ENCODE measurements around the gene PAIP2B.
"Not testable (repeated sequence)": the region's sequence is repeated elsewhere in the genome, so short reads cannot be mapped to it uniquely, and the experiment has no call there.

Gene PAIP2B, protein sequence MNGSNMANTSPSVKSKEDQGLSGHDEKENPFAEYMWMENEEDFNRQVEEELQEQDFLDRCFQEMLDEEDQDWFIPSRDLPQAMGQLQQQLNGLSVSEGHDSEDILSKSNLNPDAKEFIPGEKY

DNA sequence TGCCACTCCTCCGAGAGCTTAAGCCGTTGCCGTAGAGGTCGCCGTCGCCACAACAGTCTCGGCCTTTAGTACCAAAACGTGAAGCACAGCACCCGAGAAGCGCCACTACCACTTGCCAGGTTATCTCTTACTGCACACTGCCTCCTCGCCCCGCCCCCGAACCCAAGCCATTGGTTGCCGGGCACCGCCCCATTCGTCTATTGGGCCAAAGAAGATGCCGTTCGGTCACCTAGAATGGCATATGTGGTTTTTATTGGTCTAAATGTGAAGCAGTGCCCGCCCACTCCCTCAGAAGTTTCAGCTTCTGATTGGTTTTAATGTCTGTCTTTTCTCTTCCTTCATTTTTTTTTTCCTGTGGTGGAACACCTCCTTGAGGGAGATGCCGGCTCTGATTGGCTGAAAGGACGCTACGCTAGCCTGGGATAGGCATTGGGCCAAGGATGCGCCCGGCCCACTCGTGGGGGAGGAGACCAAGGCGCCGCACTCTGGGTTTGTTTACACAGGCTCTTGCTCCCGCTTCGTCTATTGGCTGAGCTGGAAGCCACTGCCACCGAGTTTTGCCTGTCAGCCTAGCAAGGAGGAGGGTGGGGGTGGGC is at the start of gene PAIP2B:
Gene PAIP2B, minus strand, starts transcription at position 139 of the 596 bp plus-strand sequence. CDS start 24,514 bp downstream, outside the sequence.
- DNase-seq (ENCODE audit: low spot score): peak; percentile 100

DNA sequence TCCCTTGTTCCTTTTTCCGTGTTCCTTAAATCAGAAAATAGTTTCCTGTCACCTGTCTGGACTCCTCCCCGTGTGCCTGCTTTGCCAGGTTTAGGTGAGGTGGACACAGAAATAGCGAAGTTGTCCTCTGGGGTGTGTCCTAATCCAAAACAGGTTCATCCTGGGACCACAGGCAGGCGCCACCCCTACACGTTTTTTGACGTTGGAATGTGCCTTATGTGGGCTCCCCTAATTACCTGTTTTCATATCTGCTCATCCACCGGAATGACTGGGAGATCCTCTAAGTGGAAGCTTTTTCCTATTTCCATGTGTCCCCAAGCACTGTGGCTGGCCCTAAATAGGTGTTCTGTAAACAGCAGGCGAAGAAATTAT is 49.0 kb upstream of the PAIP2B start:
- DNase-seq (ENCODE audit: low spot score): no peak

DNA sequence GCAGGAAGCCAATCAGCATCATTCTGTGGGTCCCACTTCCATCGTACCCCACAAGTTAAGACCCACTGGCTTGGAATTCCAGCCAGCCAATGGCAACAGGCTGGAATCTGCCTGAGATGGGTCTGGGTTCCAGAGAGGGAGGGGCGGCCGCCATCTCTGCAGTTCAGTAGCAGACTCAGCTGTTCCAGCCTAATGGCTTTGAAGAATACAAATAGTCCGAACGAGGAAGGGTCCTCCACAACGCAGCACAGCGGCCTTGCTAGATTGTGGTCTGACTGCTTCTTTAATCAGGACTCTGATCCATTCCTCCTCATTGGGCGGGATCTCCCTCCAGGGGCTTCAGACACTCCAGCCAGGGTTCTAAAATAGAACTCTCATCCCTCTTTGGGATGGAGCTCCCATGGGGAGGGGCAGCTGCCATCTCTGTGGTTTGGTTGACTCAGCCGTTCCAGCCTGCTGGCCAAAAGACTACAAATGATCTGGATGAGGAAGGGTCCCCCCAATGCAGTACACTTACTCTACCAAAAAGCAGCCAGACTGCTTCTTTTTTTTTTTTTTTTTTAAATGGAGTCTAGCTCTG is 42.7 kb upstream of the PAIP2B start:
- DNase-seq (ENCODE audit: low spot score): no peak

DNA sequence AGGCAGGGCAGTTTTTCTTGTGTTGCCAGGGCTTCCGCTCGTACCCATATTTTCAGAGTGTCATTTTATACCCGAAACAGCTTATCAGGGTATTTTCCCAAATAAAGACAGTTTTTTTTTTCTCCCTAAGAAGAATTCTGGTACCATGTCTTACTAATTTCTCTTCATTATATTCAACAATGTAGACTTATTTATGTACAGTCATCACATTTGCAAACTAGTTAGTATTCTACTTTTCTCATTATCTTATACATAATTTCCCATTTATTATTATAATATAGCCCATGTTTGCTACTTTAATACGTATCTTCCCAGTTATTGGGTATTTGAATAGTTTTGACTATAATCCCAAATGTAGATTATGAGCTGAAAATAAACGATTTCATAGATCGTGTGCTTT is 36.5 kb upstream of the PAIP2B start:
- no peak for DNase-seq (ENCODE audit: low spot score)

DNA sequence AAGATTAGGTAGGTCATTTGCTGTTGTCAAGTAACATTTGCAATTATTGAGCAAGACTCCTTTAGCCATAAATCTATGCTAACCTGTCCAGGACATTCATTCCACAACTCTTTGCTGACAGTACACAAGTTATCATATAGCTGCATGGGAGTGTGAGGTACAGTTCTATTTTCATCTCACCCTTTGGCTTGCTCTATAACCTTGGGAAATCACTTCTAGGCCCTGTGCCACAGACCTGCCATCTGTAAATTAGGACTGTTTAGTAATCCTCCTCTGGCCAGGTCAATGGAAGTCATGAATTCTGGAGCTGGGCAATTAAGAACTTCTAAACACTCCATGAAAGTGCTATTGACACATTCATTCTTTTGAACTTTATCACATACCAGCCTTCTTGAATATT is 34.6 kb upstream of the PAIP2B start:
- no peak for DNase-seq (ENCODE audit: low spot score)

DNA sequence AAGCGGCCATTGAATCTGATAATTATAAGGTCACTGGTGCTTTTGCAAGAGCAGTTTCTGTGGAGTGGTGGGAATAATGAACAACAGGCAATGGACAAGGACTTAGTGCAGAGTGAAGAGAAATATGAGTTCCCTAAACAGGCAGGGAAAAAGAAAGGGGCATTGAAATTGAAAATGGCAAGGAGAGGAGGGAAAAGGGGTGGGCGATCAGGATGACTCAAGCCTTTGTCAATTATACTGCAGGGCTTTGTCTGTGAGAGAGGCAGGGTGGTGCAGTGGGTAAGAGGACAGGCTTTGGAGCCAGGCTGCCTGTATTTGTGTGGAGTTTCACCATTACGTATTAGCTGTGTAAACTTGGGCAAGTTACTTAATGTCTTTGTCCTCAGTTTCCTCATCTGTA is 29.5 kb upstream of the PAIP2B start:
- DNase-seq (ENCODE audit: low spot score): no peak

DNA sequence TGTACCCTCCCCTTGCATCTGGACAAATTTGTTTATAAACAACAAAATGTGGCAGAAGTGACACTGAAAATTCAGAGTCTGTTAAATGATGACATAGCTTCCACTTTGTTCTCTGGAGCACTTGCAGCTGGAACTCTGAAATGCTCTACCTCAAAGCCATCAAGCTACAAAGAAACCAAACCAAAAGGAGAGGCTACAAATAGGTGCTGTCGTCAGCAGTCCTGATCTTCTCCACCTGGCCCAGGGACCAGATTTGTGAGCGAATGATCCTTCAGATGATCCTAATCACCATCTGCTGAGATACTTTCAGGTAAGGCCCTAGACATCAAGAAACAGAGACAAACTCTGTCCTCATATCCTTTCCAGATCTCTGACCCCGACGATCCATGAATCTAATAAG is 27.9 kb upstream of the PAIP2B start:
- DNase-seq (ENCODE audit: low spot score): no peak

DNA sequence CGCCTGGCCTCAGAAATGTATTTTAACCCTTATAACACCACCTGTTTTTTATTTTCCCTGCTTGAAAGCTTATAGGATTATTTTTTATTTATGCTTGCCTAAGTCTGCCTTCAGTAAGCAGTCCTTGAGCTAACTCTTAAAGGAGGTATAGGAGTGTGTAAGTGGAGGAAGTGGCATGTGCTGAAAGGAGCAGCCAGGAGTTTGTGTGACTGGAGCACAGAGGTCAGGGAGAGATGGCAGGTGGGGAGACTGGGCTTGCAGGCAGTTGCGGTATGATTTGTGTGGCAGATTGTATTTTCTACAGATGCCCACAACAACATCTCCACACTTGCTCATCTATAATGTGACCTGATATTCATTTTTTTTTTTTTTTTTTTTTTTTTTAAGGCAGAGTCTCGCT is 27.2 kb upstream of the PAIP2B start:
- no peak for DNase-seq (ENCODE audit: low spot score)

DNA sequence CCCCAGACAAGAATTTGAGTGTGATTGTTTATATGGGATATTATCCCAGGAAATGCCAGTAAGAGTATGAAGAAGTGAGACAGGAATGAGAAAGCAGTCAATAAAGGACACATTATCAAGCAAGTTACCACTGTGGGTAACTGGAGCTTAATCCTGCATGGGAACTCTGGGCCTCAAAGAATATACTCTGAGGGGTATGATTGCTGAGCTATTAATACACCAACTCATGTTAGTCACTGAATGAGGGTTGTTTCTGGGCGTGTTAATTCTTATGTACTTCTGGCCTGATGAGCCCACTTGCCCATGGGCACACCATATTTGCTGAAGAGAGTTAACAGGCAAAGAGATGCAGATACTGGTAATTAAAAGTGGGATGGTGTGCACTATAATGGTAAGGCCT is 26.6 kb upstream of the PAIP2B start:
- no peak for DNase-seq (ENCODE audit: low spot score)

DNA sequence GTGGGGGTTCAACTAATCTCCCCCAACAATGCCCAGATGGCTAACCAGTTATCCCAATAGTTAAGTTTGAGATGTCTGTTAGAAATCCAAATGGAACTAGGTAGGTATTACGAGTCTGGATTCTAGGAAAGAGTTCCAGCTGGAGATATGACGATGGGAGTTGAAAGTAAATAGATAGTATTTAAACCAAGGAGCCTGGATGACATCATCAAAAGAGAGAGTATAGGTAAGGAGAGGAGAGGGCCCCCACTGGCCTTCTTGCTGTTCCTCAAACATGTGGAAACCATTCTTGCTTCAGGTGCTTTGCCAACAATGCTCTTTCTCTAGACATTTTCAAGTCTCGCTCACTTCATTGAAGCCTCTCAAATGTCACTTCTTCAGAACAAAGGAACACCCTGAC is 26.0 kb upstream of the PAIP2B start:
- DNase-seq (ENCODE audit: low spot score): no peak

DNA sequence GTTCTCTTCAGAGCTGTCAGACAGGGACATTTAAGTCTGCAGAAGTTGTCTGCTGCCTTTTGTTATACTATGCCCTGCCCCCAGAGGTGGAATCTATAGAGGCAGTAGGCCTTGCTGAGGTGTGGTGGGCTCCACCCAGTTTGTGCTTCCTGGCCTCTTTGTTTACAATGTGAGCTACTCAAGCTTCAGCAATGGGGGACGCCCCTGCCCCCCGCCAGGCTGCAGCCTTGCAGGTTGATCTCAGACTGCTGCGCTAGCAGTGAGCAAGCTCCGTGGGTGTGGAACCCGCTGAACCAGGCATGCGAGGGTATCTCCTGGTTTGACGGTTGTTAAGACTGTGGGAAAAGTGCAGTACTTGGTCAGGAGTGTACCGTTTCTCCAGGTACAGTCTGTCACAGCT is 24.0 kb upstream of the PAIP2B start:
- no peak for DNase-seq (ENCODE audit: low spot score)

DNA sequence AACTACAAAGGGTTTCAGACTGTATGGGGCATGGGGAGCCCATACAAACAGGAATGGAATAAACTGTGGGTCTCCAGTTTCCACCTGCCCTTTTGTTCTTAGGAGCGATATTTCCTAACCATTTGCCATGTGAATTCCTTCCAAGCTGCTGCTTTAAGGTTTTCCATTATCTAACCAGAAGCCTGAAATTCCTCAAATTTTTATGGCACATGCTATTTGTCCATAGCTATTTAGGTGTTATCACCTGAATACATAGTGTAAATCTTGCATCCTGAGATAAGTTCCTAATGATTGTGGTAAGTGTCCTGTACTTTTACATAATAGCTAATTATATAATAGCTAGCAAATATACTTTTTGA is 17.4 kb upstream of the PAIP2B start:
- no peak for DNase-seq (ENCODE audit: low spot score)

DNA sequence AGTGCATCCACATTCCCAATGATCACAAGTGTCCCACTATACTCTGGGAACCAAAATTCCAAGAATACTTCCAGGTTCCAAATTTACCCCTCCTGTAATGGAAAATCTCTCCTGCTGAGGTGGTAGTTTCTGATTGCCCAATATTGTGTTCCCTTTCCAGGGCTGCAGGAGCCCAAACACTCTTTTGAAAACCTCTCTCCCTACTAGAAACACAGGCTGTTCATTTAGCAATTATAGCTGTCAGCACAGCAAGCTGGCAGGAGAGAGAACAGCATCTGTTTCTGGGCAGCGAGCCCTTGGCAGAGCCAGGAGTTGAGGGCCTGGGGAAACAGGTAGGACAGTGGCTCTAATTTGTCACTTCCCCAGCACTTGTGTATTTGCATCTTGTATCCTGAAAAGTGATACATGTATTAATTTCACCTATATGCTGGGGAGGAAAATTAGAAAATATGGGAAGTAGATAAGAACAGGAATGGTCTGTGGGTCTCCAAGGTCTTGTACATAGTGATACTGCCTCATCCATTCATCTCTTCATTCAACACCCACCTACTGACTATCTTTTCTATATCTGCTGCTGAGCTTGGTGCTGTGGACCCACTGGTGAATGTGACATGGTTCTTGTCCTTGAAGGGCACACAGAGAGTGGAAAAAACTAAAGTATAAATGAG is 16.9 kb upstream of the PAIP2B start:
- DNase-seq (ENCODE audit: low spot score): no peak

DNA sequence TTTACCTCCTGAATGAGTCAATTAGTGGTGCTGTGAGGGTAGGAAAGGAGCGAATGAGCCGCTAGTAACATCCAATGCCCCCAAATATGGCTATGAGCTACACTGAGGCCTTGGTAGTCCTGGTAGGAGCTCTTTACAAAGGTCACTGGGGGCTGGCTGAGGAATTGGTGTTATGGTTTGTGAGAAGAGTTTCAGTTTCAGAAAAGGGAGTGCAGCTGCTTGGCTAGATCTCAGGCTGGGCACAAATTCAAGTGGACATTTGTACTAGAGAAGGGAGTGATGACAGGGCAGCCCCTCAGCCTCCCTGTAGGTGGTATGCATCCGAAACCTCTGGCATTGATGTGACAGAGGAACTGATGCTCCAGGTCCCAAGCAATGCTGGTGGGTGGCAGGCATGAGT is 13.9 kb upstream of the PAIP2B start:
- DNase-seq (ENCODE audit: low spot score): no peak

DNA sequence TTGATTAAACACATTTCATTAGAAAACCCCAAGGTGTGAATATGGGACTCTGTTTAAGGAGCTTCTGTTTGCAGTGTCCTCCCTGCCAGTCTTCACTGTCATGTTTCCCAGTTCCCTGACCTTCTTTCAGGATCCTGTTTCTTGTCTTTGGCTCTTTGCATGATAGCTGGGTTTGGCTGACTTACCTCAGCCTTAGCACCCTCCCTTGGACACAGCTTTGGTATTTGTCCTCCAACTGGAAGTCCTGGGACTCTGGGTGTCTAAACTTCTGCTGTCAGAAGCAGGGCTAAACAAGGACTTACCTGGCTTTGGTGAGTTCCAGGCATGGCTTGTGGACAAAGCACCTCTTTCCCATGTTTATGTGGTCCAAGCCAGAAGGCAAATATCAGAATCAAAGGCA is 11.2 kb upstream of the PAIP2B start:
- no peak for DNase-seq (ENCODE audit: low spot score)

DNA sequence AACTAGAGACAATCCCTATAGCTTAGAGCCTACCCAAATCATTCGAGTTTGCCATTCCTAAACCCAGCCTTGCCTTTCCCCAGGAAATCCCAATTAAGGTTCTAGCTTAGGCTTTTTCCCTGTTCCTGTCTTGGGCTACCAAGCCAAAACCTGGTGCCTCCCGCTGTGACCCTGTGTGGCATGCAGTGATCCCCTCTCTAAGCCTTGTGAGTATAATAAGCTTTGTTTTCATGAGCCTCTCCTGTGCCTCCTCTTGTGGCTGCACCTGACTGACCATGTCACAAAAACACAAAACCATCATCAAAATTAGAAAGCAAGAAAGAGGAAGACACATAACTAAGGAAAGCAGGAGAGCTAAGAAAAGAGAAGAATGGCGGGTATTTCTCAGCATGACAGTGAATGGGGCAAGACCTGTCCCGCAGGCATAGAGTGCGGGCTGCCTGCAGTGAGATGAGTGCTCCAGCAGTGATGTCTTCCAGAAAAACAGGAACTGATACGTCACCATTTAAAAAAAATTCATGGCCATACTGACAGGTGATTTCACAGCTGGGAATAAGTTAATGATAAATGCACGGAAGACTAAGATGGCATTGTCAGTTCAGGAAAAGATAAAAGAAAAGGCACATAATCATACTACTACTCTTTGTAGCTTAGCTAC is 9.2 kb upstream of the PAIP2B start:
- DNase-seq (ENCODE audit: low spot score): no peak

DNA sequence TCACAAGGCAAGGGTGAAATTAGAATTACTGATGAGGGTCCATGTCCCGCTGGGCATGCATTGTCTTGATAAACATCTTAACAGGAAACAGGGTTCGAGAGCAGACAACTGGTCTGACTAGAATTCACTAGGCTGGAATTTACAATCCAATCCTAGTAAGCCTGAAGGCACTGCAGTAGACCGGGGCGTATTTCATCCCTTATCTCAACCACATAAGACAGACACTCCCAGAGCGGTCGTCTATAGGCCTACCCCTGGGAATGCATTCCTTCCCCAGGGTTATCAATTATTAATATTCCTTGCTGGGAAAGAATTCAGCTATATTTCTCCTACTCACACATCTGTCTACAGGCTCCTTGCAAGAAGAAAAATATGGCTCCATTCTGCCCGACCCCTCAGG is 6.2 kb upstream of the PAIP2B start:
- DNase-seq (ENCODE audit: low spot score): not testable (repeated sequence)

DNA sequence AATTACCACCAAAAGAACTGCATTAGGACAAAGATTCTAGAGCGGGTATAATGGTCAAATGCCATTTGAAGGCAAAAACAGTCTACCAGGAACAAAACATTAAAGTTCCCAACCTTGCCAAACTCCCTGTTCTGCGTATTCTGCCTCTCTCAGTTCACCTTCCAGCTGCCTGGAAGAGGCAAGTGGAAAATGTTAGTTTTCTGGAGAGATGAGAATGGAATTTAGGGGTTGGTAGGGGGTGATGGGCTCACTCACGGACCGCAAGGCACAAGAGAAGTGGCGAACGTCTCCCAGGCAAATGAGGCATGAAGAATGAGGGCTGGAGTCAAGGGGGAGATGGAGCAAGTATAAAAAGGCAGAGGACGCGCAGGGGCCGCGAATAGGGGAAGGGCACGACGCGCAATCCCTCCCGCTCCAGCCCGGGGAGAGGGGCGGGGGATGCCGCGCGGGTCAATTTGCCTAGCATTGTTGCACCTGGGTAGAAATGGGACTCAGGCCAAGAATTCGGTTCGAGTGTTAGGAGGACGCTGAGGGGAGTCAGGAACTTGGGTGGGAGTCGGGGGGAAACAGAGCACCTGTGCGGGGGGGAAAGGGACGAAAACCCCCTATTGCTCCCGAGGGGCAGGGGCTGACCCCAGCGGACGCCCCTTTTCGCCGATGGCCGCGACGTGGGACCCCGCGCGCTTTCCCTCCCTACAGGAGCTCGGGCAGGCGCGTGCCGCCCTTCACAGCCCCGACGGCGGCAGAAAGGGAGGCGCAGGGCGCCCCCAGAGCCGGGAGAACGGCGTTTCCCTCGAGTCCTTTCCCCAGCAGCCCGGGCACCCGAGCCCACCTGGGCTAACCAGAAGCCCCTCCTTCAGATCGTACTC is 573 bp downstream of the PAIP2B start:
- DNase-seq (ENCODE audit: low spot score): peak; percentile 9

DNA sequence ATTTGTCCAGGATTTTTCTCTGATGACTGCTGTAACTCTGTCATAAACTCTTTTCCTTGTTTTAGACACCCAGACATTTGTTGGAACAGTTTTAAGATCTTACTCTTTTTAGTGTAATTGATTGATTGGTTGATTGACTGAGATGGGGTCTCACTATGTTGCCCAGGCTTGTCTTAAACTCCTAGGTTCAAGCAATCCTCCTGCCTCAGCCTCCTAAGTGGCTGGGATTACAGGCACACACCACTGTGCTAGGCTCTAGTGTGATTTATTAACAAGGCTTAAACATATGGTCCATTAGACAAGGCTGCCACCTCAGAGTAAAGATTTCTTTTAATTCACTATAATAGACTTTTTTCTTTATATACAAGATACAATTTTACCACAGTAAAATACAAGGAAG is 2.0 kb downstream of the PAIP2B start:
- DNase-seq (ENCODE audit: low spot score): no peak

DNA sequence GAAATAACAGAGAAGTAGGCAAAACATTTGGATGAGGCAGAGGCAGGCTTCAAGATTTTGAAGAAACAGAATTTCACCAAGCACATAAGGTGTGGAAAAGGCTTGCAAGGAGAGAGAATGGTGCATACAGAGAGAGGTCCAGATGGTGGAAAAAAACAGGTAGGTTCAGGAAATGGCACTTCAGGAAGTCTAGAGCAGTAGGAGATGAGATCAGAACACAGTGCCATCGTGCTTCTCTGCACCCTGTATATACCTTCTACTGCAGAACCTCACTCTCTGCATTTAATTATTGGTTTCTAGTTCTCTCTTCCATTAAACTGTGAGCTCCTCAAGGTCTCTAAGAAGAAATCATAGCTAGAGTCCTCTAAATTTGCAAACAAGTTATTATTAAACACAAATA is 2.4 kb downstream of the PAIP2B start:
- DNase-seq (ENCODE audit: low spot score): no peak

DNA sequence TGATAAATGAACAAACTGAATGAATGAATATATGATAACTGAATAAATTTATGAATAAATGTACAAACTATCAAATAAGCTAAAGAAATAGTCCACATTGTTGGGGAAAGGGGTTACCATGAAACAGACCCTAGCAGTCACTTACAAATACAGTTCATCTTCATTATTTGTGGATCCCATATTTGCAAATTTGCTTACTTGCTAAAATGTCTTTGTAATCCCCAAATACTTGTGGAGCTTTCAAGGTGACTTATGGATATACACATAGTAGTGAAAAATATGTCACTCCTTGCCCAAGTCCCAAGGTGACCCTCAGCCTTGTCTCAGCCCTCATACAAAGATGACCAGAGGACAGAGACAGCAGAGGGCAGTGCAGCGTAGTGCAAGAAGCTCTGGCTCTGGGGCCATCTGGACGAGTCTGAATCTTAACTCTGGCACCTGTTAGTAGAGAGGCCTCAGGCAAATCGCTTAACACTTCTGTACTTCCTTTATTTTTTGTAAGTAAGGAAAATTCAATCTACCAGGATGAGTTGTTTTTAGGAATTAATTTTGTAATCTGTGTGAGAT is 3.1 kb downstream of the PAIP2B start:
- peak; percentile 41 for DNase-seq (ENCODE audit: low spot score)

DNA sequence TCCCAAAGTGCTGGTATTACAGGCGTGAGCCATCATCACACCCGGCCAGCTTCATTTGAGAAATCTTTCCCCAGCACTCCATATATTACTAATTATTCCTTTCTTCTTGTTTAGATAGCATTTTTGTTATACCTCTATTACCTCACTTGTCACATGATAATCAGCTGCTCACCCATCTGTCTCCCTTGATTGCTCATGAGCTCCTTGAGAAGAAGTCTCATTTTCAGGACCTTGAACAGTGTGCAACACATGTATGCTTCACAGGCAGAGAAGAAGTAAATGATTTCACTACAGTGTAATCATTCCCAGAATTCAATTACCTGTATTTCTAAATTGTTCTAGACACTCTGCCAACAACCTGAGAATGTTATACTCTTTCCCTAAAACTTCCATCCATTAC is 6.2 kb downstream of the PAIP2B start:
- DNase-seq (ENCODE audit: low spot score): no peak
